ENCODE results near the gene SCN3A. TPM values are rescaled to one million over a fixed set of nuclear protein-coding genes. Genes with fewer than 3 reads are reported as not detected.

The SCN3A gene
- total and polyA plus RNA-seq, 8 donors: under 0.01 to 12.5 (median 0.87) TPM; not detected in 1

- Histone ChIP-seq H3K27me3 (no peaks in the 10 kb centered on the region), H3K9me3 (no peaks in the 10 kb centered on the region), H3K4me3 (no peak overlapping the region), H3K36me3 (no peaks in the 10 kb centered on the region), H3K27ac (no peak overlapping the region), H3K4me1 (peaks cover 0 to 10% (median 4%) of the 10 kb centered on the region in 4 donors)
- no peak for DNase-seq
- WGBS, 5 donors: 76 to 88% (median 86%) methylated on average over 1 of the region's 1 CpG
- intact Hi-C loops (cut with DNase I; ENCODE audit: low total_unique reads): no loop called here
- no peak for TF ChIP-seq CTCF (IDR thresholded peaks at IDR 0.05)
- no peak for TF ChIP-seq POLR2AphosphoS5 (IDR thresholded peaks at IDR 0.05)
- TF ChIP-seq EP300 (IDR thresholded peaks at IDR 0.05): no peak
- no peak for TF ChIP-seq POLR2A (IDR thresholded peaks at IDR 0.05)
These were observed 146.5 kb downstream of the SCN3A start for GRCh38 chr2:165057308-165057707.

GRCh38 chr2:165056564-165056963, 147.3 kb downstream of the SCN3A start:
- Histone ChIP-seq H3K4me1 (peaks cover 0 to 10% (median 4%) of the 10 kb centered on the region in 4 donors), H3K27me3 (no peaks in the 10 kb centered on the region), H3K27ac (no peak overlapping the region), H3K9me3 (no peaks in the 10 kb centered on the region), H3K36me3 (no peaks in the 10 kb centered on the region), H3K4me3 (no peak overlapping the region)
- TF ChIP-seq POLR2A (IDR thresholded peaks at IDR 0.05) (no peak), POLR2AphosphoS5 (IDR thresholded peaks at IDR 0.05) (no peak), CTCF (IDR thresholded peaks at IDR 0.05) (no peak), EP300 (IDR thresholded peaks at IDR 0.05) (no peak)
- intact Hi-C loops (cut with DNase I; ENCODE audit: low total_unique reads): no loop called here
- WGBS, 5 donors: 74 to 93% (median 85%) methylated on average over 2 of the region's 2 CpGs
- no peak for DNase-seq

GRCh38 chr2:165055082-165055851, 148.6 kb downstream of the SCN3A start:
- H3K27ac ChIP-seq: no peak overlapping the region
- peak in 1 of 2 donors; percentile 32 for DNase-seq
- intact Hi-C loops (cut with DNase I; ENCODE audit: low total_unique reads): no loop called here

GRCh38 chr2:165054652-165055051, 149.2 kb downstream of the SCN3A start:
- intact Hi-C loops (cut with DNase I; ENCODE audit: low total_unique reads): no loop called here
- TF ChIP-seq CTCF (IDR thresholded peaks at IDR 0.05): no peak
- TF ChIP-seq POLR2AphosphoS5 (IDR thresholded peaks at IDR 0.05): no peak
- TF ChIP-seq EP300 (IDR thresholded peaks at IDR 0.05): no peak
- TF ChIP-seq POLR2A (IDR thresholded peaks at IDR 0.05): no peak
- no peaks in the 10 kb centered on the region for H3K27me3 ChIP-seq
- no peak for DNase-seq
- no peaks in the 10 kb centered on the region for H3K36me3 ChIP-seq
- H3K9me3 ChIP-seq: no peaks in the 10 kb centered on the region
- H3K27ac ChIP-seq: no peak overlapping the region
- H3K4me3 ChIP-seq: no peak overlapping the region
- 80 to 86% (median 85%) methylated on average over 3 of the region's 3 CpGs for WGBS, 5 donors
- H3K4me1 ChIP-seq: peaks cover 0 to 10% (median 4%) of the 10 kb centered on the region in 4 donors

More at GRCh38 chr2:165055082-165055851, 148.6 kb downstream of the SCN3A start:
- H3K9me3 ChIP-seq: no peaks in the 10 kb centered on the region
- TF ChIP-seq POLR2AphosphoS5 (IDR thresholded peaks at IDR 0.05) (peak in 1 of 3 donors; percentile 11), EP300 (IDR thresholded peaks at IDR 0.05) (no peak)
- peaks cover 0 to 10% (median 4%) of the 10 kb centered on the region in 4 donors for H3K4me1 ChIP-seq
- H3K36me3 ChIP-seq: no peaks in the 10 kb centered on the region
- WGBS, 5 donors: 31 to 44% (median 36%) methylated on average over 6 of the region's 6 CpGs
- H3K27me3 ChIP-seq: no peaks in the 10 kb centered on the region
- H3K4me3 ChIP-seq: no peak overlapping the region

Data from stomach (tissue), 9 donors.